GM21786 (cell line): ENCODE measurements around the gene KCNA1.
"Not testable (repeated sequence)": the region's sequence is repeated elsewhere in the genome, so short reads cannot be mapped to it uniquely, and the experiment has no call there.

Source experiments
- ATAC-seq: cut with Tn5 transposase; IDR thresholded peaks from one replicate; pipeline ENCODE4 v1.9.1; 2021; ENCODE audit not compliant: unreplicated experiment

KCNA1 gene

DNA sequence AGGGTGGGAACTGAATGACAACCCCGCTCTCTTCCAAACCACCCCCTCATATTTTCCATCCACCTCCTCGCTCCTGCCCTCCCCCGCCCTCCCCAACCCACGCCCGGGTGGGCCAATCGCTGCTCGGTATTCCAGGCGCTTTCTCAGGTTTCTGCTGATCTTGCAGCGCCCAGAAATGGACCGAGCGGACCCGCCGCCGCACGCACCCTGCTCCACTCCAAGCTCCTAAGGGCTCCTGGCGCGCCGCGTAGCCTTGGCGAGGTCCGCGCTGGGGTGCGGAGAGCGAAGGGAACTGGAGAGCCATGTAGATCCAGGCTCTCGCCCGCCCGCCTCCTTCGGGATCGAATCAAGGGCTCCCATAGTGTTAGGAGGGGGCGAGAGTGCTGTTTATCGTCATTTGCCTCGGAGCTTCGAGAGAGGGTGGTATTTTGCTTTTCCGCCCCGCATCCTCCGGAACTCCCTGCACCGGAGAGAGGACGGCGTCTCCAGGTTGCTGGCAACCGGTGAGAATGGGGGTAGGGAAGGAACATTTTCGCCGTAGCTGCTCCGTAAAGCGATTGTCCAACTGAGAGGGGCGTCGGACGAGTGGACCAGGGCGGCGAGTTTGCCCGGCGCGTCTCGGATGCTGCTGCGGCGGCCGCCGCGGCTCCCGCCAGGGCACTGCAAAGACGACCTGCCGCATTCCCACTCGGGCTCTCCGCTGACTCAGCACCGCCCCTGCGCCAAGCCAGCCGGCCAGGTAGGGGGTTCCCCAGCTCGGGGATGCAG is at the start of gene KCNA1:
KCNA1 (plus strand) TSS at position 172 of the 768 bp plus-strand sequence. CDS start 1,474 bp downstream, outside the sequence.
- no peak for ATAC-seq

DNA sequence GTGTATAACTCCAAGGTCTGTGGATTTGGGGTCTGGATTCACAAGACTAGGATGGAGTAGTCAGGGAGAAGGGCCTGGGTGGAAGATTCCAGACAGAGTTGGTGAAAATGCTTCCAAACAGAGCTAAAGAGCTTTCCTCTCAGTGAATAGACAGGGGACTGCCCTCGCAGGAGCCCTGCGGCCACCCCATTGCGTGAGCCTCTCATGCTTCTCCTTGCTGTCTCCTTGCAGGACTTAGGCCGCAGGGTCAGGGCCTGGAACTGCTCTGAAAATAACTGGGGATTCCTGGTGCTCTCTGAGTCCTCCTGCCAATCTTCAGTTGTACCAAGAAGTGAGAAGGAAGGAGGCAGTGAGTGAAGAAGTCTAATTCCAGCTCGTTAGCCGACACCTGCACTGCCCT is 49.0 kb upstream of the KCNA1 start:
- no peak for ATAC-seq

DNA sequence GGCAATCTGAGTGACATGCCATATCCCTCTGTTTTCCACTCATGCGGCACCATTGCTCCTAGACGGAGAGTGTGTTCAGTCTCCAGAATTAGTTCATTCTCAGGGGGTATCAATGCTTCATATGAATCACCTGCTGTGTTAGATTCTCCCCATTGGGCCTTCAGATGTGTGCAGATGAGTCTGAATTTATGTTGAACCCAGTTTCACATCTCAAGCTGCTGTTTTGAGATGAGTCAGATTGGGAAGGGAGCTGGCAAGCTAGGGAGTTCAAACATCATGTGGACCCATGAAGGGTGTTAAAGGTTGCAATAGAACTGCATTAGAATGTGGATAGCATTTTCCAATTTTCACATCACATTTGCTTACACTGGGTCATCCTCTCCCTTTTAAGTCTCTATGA is 46.9 kb upstream of the KCNA1 start:
- no peak for ATAC-seq

DNA sequence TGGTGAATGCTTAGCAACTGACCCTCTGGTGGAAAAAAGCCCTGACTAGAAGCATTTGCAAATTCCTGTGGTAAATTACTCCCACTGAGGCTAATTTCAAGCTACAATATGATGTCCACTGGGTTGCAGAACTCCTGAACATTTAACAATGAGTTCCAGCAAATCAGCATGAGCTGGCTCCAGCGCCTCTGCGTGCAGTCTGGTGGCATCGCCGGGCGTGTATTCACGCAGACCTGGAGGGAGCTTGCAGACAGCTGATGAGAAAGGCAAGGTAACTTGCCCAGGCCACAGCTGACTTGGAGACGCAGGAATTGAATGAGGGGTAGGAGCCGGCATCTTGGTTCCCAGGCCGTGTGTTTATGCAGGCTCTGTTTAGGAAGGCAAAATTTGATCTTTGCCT is 45.1 kb upstream of the KCNA1 start:
- ATAC-seq: no peak

DNA sequence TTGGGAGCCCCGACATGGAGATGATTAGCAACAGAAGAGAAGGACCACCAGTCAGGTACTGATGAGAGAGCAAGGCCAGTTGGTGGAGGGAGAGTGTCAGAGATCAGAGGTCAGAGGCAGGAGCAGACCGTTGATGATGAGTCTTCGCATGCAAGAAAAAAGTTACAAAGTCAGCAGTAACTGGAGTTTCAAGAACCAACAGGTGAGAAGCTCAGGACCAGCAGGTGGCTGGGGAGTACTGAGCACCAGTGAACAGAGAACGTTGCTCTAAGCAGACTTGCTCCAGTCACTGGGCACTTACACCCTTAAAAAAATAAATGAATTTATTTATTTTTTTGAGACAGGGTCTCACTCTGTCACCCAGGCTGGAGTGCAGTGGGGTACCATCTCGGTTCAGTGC is 44.5 kb upstream of the KCNA1 start:
- ATAC-seq: no peak

DNA sequence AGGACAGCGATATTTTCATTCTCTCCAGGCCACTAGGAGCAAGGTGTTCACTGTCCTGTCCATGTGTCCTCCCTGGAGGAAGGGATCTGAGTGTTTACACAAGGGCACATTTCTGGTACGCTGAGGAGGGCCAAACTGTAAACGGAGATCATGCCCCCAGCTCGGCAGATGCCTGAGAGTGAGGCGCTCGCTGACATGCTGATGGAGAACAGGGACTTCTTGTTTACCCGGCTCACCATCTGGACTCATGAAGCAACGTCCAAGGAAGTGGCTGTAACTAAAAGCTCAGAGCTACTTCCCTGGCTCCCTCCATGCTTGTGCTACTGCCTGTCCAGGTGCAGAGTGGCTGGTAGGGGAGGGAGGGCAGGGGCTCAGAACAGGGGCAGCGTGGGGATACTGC is 43.4 kb upstream of the KCNA1 start:
- ATAC-seq: no peak

DNA sequence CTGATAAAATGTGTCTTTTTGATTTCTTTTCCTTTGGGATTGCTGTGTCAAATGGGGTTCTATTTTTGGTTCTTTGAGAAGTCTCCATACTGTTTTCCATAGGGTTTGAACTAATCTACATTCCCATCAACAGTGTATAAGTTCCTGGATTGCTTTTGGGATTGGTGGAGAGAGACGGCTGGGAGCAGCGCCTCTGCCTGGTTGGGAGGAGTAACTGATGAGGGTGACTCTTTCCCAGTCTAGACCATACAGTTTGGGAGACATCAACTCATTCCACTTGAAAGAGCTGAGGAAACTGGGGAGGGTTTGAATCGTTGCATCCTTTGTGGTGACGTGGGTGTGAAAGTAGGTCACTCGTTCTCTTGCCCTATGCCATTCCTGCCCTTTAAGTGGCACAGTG is 42.3 kb upstream of the KCNA1 start:
- no peak for ATAC-seq

DNA sequence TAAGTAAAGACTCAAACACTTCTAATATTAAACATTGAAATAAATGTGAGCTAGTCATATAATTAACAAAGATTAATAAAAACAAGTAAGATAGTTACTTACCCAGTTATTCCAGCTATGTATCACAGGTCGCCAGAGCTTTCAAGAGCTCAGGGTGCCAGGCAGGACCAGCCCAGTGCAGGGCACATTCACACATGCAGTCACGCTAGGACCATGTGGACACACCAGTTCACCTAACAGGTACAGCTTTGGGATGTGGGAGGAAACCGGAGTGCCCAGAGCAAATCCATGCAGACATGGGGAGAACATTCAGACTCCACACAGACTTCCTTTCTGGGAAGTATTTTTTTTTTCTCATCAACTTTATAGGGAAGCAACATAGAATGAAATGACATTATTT is 39.3 kb upstream of the KCNA1 start:
- no peak for ATAC-seq

DNA sequence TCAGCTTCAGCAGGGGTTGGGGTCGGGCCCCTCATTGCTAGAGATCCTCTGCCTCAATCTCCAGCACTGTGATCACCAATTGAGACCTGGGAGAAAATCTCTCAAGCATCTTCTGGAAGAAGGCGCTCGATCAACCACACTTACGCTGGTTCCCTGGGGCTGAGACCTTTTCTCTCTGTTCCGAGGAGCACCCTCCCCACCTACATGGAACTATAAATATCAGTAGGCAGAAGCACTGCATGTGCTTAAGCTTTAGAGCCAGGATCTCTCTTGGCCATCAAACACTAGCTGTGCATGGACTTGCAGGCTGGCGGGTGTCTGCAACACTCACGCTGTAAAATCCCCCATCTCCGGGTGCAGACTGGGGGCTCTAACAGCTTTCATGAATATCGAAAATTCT is 38.2 kb upstream of the KCNA1 start:
- ATAC-seq: no peak

DNA sequence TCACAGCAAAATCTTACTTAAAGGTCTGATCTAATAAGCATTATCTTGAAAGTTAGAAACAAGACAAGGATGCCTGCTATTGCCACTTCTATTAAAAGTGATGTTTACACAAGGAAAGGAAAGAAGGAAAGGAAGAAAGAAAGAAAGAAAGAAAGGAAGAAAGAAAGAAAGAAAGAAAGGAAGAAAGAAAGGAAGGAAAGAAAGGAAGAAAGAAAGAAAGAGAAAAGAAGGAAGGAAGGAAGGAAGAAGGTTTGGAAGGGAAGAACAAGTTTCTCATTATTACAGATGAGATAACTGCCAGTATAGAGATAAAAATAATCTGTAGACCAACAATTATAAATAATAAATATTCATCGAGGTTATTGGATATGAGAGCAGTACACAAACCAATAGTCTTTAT is 35.8 kb upstream of the KCNA1 start:
- ATAC-seq: no peak

DNA sequence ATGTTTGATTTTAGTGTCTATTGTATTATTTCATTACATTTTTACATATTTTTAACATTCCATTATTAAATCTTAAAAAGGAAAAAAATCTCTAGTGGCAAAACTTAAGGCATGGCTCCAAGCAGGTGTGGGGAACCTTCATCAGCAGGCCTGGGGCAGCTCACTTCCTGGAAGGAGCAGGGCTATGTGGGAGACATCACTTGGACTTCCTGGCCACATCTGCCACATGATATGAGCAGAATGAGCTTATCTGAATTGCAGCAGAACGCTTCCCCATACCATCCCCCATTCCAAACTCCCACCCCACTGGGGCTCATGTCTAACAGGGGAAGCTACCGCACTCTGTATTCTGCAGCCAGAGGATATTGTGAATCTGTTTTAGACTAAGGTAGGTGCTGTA is 35.0 kb upstream of the KCNA1 start:
- ATAC-seq: no peak

DNA sequence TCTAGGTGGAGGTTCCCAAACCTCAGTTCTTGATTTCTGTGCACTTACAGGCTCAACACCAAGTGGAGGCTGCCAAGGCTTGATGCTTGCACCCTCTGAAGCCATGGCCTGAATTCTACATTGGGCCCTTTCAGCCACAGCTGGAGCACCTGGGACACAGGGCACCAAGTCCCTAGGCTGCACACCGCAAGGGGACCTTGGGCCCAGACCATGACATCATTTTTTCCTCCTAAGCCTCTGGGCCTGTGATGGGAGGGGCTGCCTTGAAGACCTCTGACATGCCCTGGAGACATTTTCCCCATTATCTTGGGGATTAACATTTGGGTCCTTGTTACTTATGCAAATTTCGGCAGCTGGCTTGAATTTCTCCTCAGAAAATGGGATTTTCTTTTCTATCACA is 30.2 kb upstream of the KCNA1 start:
- not testable (repeated sequence) for ATAC-seq

DNA sequence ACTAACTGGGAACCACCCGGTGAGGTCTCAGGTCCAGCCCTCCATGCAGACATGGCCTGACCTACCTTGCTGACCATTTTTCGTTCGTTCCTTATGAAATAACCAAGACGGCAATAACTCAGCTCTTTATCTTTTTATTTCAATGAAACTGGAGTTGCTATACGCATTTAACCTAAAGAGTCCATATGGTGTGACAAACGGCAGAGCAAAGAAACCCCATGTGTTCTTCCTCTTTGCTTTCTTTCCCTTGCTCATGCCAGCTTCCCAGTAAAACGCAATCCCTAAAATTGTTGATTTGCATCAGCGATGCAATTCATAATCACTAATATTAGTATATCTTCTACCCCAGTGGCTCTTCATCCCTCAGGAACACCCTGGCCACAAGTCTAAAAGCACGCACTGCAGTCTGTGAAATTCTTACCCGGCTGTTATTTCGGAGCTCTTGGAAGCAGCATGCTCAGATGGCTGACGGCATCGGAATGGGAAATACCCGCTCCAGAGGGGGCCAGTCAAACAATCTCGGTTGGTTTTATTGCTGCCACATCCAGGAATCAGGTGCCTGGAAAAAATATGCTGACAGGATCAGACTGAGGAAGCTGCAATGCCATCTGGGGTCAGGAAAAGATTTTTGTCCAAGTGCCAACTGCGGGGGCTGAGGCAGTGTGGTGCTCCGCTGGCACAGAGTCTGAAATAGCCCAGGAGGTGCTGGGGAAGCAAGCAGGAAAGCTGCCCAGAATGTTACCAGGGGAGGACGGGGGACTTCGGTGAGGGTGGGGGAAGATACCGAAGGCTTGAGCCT is 28.2 kb upstream of the KCNA1 start:
- no peak for ATAC-seq

DNA sequence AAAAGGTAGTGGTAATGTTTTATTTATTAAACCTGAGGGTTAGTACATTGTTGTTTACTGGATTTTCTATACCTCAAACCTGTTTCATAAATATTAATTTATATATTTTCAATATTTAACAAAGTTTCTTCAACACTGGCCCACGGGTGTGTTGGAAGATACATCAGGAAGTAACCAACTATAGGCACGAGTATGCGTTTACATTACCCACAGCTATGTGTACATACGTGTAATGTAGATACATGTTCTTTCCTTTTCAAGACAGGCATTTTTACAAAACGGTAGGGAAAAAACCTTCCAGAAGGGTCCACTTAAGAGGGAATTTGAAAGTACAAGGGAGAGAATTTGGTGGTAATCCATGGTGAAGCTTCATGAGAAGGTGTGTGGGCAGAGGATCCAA is 17.8 kb upstream of the KCNA1 start:
- ATAC-seq: no peak

DNA sequence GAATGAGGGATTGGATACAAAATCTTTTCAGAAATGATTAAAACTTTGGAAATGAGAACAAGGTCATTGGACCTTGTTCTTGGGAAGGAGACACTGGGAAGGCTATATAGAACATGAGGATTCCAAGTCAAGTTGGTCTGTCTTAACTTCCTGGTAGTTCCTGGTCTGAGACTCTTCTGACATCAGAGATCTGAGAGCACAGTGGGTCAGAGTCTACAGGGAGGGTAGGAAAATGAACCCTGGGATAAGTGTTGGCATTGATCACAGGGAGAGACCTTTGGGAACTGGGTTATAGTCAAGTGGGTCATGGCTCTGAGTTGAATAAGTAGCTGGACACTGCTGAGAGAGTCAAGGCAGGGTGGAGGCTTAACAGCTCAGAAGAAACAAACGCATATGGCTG is 17.3 kb upstream of the KCNA1 start:
- ATAC-seq: no peak

DNA sequence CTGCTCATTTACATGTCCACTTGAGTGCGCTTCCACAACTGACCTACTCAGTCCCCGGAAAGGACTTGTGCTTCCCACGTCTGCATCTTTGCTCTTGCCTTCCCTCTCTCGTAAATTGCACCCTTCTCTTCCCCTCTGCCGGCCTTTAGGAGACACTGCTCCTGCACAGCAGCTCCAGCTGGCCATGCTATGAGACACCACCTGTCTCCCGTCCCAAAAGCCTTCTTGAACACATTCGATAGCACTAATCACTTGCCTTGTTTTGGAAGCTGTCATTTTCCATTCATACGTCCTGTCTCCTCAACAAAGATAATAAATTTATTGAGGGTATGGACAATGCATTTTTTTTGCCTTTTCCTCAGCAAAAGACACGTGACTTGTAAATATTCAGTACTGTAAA is 15.7 kb upstream of the KCNA1 start:
- ATAC-seq: no peak

DNA sequence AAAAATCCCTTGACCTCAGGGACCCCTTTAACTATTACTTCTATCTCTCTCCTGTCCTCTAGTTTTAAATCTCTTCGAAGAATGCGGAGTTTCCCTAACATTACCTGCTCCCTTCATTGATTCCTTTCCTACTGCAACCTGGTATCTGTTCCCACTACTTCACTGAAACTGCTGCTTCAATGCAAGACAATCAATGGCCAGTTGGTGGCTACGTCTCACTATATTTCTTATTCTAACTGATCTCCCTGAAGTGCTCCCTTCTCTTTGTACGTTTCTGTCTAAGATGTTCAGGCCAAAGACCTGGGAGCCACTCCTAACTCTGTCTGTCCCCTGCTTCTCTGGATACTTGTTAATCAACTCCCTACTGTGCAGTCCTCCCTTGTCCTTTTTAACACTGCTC is 10.3 kb upstream of the KCNA1 start:
- no peak for ATAC-seq

DNA sequence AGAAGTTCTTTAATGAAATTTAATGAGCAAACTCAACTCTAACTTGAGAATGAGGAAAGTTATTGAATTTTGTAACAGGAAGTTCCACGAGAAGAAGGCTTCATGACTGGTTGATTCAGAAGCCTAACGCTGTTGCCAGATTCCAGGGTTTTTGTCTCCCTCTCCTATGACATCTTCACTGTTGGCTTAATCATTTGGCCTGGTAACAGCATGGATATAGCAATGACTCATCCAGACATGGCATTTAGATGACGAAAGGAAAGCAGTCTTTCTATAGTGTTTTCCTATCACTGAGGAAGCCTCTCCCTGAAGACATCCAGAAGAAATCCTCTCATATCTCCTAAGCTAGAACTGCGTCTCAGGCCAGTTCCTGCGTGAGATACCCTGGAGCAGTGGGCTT is 9.4 kb upstream of the KCNA1 start:
- no peak for ATAC-seq

DNA sequence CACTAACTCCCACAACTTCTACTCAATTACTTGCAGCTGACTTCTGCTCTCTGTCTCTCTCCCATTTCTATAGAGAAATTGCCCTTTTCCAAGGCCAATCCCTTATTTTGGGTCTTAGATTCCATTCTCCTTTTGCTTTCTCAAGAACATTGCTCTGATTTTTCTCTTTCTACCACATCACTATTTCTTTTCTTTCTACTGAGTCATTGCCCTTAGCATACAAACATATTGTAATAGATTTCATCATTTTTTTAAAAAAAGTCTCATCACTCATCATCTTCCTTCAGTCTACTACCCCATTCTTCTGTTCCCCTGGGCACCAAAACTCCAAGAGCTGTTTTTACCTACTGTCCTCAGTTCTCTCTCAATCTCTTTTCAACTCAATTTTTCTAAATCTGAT is 4.4 kb upstream of the KCNA1 start:
- no peak for ATAC-seq

DNA sequence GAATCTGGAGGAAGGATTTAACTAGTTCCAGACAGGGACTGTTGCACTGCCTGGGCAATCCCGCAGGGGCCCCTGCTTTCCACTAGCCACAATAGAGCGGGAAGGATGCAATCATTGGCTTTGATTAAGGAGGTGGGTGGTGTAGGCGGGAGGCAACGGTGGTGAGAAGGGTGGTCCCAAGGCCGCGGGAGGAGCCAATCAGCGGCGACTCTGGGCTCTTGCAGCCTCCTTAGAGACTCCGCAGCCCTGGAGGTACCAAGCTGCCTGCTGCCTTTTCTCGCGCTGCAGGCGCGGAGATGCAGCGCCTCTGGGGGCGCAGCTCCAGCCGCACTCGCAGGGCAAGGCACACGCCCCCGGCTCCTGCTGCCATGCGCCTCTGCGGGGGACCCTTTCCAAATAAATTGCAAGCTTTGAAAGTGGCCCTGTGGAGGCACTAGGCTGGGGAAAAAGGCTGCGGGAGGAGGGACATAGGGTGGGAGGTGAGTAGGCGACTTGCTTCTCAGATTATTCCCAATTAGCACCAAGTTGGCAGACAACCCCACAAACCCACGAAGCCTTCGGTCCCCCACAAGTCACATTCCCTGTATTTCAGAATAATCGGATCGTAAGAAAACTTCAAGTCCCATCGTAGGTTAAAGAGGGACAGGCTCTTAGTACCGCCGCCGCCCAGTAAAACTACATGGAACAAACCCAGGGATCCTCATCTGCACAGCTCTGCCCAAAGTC is 858 bp upstream of the KCNA1 start:
- ATAC-seq: no peak

DNA sequence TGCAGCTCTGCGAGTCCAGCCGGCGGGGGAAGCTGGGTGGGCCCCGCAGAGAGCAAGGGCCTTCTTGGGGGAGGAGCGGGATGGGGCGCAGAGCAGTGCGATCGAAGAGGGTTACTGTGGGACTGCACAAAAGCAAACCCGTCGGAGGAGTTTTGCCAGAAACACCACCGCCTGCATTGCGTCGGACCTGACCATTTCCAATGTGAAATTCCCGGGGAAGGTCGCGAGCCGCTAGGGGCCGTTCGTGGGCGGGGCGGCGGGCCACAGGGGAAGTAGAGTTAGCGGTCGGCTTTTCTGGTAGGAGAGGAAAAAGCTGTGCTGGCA is 333 bp upstream of the KCNA1 start:
- ATAC-seq: no peak
